KOPT-K1 (cell line): ENCODE measurements around the gene GPR146.
A peak's percentile ranks its signal among the peaks of the same experiment; 100 is the strongest.

Experiments
- H3K27ac ChIP-seq: fragments of 200-600 bp; sonication (generic); 2 replicates; pipeline ENCODE4 v1.5.1; 2016; ENCODE audit warnings: antibody characterized with exemption, mild to moderate bottlenecking, low read depth, low read length; ENCODE audit not compliant: poor library complexity, severe bottlenecking
- H3K36me3 ChIP-seq: fragments of 200-600 bp; sonication (generic); 2 replicates; pipeline ENCODE4 v1.5.1; 2017; ENCODE audit warnings: antibody characterized with exemption, mild to moderate bottlenecking, low read length, moderate library complexity; ENCODE audit not compliant: insufficient read depth
- H3K9me3 ChIP-seq: fragments of 200-600 bp; sonication (generic); 2 replicates; pipeline ENCODE4 v1.5.1; 2017; ENCODE audit warnings: antibody characterized with exemption, low read length, mild to moderate bottlenecking; ENCODE audit not compliant: insufficient read depth, poor library complexity, severe bottlenecking

The GPR146 gene

GRCh38 chr7:1101563-1102431 is 57.5 kb downstream of the GPR146 start:
- Histone ChIP-seq H3K36me3 (no peaks in the 10 kb centered on the region), H3K9me3 (no peaks in the 10 kb centered on the region), H3K27ac (no peak overlapping the region)

GRCh38 chr7:1103009-1103788 is 58.9 kb downstream of the GPR146 start:
- Histone ChIP-seq H3K27ac (no peak overlapping the region), H3K9me3 (no peaks in the 10 kb centered on the region), H3K36me3 (no peaks in the 10 kb centered on the region)

- Histone ChIP-seq H3K9me3 (no peaks in the 10 kb centered on the region), H3K36me3 (no peaks in the 10 kb centered on the region), H3K27ac (peak overlapping the region; percentile 23)
Observed at GRCh38 chr7:1103789-1104515, 59.6 kb downstream of the GPR146 start.

DNA sequence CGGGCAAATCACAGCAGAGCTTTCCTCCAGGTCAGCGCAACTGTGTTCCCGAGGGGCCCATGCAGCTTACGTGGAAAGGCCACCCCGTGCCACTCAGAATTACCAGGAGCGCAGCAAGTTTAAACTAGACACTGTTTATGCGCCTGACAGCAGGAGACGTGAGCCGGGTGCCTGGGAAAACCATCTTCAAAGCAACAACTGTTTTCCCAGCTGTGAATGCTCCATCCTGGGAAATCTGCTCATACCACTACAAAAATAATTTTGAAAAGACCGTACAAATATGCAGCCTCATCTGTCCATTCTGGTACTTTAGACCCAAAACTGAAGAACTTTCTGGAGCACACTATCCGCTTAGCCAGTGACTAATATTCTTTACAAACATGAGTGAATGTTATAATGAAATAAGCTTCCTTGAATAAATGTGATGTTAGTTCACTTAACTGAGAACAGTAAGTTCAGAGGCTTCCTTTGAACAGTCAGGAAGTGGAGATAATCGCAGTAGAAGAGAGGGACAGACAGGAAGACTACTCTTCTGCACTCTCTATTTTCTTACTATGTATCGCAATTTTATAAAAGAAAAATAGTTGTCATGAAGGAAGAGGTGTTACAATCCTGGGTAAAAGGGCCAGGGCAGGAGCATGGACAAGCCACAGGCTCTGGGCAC is 60.3 kb downstream of the GPR146 start:
- H3K36me3 ChIP-seq = no peaks in the 10 kb centered on the region
- no peaks in the 10 kb centered on the region for H3K9me3 ChIP-seq
- peak overlapping the region; percentile 23 for H3K27ac ChIP-seq

DNA sequence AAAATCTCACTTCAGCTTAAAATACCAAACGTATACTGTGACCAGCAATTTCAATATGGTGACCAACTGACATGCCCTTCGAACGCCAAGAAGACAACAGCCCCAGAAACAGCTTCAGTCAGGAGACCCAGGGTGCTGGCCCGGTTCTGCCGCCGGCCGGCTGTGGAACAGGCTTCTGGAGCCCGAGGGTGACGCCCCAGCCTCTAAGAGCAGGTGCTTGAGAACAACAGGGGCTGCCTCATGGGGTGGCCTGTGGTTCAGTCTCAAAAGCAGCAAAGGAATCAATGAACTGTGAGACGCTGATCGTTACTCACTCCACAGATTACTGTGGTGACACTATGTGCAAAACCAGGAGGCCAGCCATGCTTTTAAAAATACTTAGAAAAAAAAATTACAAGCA is 60.8 kb downstream of the GPR146 start:
- peak overlapping the region; percentile 15 for H3K27ac ChIP-seq
- H3K9me3 ChIP-seq = no peaks in the 10 kb centered on the region

GRCh38 chr7:1106063-1106792 is 61.9 kb downstream of the GPR146 start:
- Histone ChIP-seq H3K36me3 (no peaks in the 10 kb centered on the region), H3K9me3 (no peaks in the 10 kb centered on the region), H3K27ac (no peak overlapping the region)

More for the DNA sequence above, 60.8 kb downstream of the GPR146 start:
- no peaks in the 10 kb centered on the region for H3K36me3 ChIP-seq

GRCh38 chr7:1106793-1107421 is 62.6 kb downstream of the GPR146 start:
- Histone ChIP-seq H3K27ac (no peak overlapping the region), H3K9me3 (no peaks in the 10 kb centered on the region)

GRCh38 chr7:1108264-1108920 is 64.0 kb downstream of the GPR146 start:
- no peaks in the 10 kb centered on the region for H3K36me3 ChIP-seq
- no peaks in the 10 kb centered on the region for H3K9me3 ChIP-seq
- H3K27ac ChIP-seq = no peak overlapping the region

More at GRCh38 chr7:1106793-1107421, 62.6 kb downstream of the GPR146 start:
- H3K36me3 ChIP-seq = no peaks in the 10 kb centered on the region
